Mammary microvascular endothelial cell (primary cell): ENCODE results near the gene ANAPC1. TPM values are rescaled to one million over a fixed set of nuclear protein-coding genes. Genes with fewer than 3 reads are reported as not detected.

ENCODE experiments used
- total RNA-seq: library from RNA; depleted of rRNA; stranded (reverse); fragments of >200 nt; gene quantifications from 2 replicates; pipeline ENCODE4 v1.2.3, GENCODE V29; 2015

The ANAPC1 gene, protein sequence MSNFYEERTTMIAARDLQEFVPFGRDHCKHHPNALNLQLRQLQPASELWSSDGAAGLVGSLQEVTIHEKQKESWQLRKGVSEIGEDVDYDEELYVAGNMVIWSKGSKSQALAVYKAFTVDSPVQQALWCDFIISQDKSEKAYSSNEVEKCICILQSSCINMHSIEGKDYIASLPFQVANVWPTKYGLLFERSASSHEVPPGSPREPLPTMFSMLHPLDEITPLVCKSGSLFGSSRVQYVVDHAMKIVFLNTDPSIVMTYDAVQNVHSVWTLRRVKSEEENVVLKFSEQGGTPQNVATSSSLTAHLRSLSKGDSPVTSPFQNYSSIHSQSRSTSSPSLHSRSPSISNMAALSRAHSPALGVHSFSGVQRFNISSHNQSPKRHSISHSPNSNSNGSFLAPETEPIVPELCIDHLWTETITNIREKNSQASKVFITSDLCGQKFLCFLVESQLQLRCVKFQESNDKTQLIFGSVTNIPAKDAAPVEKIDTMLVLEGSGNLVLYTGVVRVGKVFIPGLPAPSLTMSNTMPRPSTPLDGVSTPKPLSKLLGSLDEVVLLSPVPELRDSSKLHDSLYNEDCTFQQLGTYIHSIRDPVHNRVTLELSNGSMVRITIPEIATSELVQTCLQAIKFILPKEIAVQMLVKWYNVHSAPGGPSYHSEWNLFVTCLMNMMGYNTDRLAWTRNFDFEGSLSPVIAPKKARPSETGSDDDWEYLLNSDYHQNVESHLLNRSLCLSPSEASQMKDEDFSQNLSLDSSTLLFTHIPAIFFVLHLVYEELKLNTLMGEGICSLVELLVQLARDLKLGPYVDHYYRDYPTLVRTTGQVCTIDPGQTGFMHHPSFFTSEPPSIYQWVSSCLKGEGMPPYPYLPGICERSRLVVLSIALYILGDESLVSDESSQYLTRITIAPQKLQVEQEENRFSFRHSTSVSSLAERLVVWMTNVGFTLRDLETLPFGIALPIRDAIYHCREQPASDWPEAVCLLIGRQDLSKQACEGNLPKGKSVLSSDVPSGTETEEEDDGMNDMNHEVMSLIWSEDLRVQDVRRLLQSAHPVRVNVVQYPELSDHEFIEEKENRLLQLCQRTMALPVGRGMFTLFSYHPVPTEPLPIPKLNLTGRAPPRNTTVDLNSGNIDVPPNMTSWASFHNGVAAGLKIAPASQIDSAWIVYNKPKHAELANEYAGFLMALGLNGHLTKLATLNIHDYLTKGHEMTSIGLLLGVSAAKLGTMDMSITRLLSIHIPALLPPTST (N-terminal part only)
- total RNA-seq = 38.8 and 60.8 TPM in 2 replicates

DNA sequence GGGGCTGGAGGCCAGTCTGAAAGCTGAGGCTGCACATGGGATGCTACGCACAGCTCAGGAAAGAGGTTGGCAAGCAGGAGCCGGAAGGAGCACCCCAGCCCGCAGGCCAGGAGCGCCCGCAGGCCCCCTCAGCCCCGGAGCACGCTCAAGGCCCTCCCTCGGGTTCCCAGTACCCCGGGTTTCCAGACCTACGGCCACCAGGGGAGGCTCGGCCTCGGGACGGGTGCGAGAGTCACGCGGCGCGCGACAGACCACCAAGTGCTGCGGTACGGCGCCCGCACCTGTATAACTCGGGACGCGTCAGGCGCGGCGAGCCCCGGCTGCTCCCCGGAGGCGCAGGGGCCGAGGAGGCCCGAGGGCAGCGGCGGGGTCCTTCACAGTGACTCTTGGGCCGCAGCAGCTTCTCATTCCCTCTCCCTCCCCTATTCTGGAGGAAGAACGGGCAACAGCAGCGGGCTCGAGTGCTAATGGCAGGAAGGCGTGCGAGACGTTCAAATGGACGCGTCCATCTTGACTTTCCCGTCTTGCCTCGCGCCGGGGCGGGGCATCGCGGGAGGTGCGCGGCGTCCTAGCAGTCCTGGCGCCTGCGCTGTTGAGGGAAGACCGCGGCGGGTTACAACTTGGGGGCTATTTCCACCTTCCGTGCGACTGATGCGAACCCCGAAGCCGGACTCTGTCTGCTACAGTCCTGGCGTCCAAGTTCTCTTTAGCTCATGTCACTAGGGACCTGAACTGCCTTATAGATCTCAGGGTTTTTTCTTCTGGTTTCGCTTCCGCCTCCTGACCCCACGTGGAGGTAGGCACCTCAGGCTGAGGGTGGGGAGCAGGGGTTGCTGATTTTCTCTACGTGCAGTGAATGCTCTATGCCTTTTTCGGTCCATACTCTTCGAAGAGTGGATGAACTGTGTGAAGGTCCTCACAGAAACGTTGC, at the start of gene ANAPC1:
TSS of gene ANAPC1 (minus strand) at position 533 of the 931 bp plus-strand sequence. CDS start 3,368 bp downstream, outside the sequence.

DNA sequence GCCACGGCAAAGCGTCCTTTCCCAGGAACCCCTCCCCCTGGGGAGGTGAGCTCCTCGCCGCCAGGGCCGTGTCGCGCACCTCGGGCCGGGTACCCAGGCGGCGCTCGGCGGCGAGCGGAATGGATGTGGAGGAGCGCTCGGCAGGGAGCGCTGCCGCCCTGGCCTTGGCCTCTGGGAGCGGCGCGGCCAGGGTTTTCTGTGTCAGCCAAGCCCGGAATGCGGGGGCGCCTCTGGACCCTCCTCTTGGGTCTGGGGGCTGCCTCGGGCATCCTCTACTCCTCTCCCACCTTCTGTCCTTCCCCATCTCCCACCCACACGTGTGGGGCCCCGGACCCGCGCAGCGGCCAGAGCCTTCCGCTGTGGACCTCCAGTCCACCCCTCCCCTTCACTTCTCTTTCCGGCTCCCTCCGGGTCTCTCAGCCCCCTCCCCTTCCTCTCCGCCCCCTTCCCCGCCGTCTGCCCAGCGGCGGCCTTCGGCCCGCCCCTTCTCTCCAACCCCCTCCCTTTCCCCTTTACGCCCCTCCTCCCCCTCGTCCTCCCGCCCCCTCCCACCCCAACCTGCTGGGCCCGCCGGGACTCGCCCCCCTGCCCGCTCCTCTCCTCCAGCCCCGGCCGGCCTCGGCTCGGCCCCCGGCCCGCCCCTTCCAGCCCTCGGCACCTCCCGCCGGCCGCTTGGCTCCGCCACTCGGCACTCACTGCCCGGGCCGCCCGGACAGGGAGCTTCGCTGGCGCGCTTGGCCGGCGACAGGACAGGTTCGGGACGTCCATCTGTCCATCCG, 14.1 kb upstream of the ANAPC1 start, which contains the start of gene MERTK:
TSS of gene MERTK (plus strand) at position 684 of the 779 bp plus-strand sequence. CDS start 129 bp downstream, outside the sequence.

Other genes starting within 250 kb of the ANAPC1 start
- 13.4 and 14.9 TPM in 2 replicates for gene MERTK, start 14.4 kb upstream of the ANAPC1 start, total RNA-seq
- gene TMEM87B, start 171.1 kb upstream of the ANAPC1 start, total RNA-seq = 23.4 and 30.0 TPM in 2 replicates